Left lung (tissue), 10 donors: ENCODE results near the gene PPP6R1. TPM values are rescaled to one million over a fixed set of nuclear protein-coding genes. Genes with fewer than 3 reads are reported as not detected.

Experiments
- ATAC-seq: fragments of 200-7000 bp; cut with Tn5 transposase; one replicate; pipeline ENCODE4 v1.9.1; 2020; ENCODE audit warnings: moderate library complexity
- DNase-seq, 4 donors: peaks; one replicate each; pipeline ENCODE4 v3.0.0-alpha.2; 2013 to 2020
- H3K27ac ChIP-seq, 2 donors: fragments of 200-600 bp; sonication (generic) in 1 of 2; one replicate each; pipeline versions ENCODE4 v1.5.0 to v1.8.0; 2020 to 2021
- H3K27me3 ChIP-seq, 2 donors: fragments of 200-600 bp; sonication (generic) in 1 of 2; one replicate each; pipeline versions ENCODE4 v1.5.0 to v1.8.0; 2020 to 2021
- H3K36me3 ChIP-seq, 2 donors: fragments of 200-600 bp; sonication (generic) in 1 of 2; one replicate each; pipeline versions ENCODE4 v1.5.0 to v1.8.0; 2020 to 2021
- H3K4me1 ChIP-seq, 2 donors: fragments of 200-600 bp; one replicate each; pipeline ENCODE4 v1.8.0; 2021
- H3K4me3 ChIP-seq, 2 donors: fragments of 200-600 bp; sonication (generic) in 1 of 2; one replicate each; pipeline versions ENCODE4 v1.5.0 to v1.8.0; 2020 to 2021; ENCODE audit warnings: mild to moderate bottlenecking in 1 of 2
- H3K9me3 ChIP-seq, 2 donors: fragments of 200-600 bp; sonication (generic) in 1 of 2; one replicate each; pipeline versions ENCODE4 v1.5.0 to v1.8.0; 2020 to 2021
- intact Hi-C, 2 donors: fragments of 100-400 bp; cut with DNase I; formaldehyde crosslinking; loops; one replicate each; pipeline versions ENCODE4 v1.11.2 to v1.14.2; 2022
- polyA plus RNA-seq, 6 donors: library from polyadenylated mRNA; unstranded; fragments of 120-200 nt; gene quantifications; one replicate each; pipeline ENCODE4 v1.2.1, GENCODE V29; 2013; ENCODE audit not compliant: insufficient read length in 6 of 6
- total RNA-seq, 2 donors: library from RNA; stranded (reverse); fragmentation: NEBNext Ultra II Directional; extraction: Animal tissue kit (Norgen Biotek cat#: 25700); gene quantifications; one replicate each; pipeline ENCODE4 v1.2.1, GENCODE V29; 2021
- TF ChIP-seq, protein P1 (sequence below), 2 donors: fragments of 200-600 bp; sonication (generic) in 1 of 2; IDR thresholded peaks; one replicate each; pipeline versions ENCODE4 v1.5.0 to v1.8.0; 2021; ENCODE audit warnings: antibody characterized with exemption in 2 of 2
- donor health status: DM: no; HTN: yes; CAD: no.
- donor health status: DM: no; HTN: no; CAD: no.

Gene PPP6R1
- total and polyA plus RNA-seq, 8 donors = 33.4 to 81.8 (median 41.8) TPM

DNA sequence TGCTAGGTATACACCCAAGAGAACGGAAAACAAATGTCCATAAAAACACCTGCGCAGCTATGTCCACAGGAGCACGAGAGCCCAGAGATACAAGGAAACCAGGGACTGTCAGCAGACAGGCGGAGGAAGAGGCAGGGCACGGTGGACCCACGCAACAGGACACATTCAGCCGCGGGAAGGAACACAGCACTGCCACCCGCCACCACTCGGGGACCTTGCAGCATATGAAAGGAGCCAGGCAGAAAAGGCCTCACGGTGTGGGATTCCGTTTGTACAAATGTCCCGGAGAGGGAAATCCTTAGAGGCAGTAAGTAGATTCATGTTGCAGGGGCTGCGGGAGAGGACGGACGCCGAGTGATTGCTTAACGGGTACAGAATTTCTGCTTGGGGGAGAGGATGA lies 13.3 kb upstream of the PPP6R1 start:
- intact Hi-C loops = no loop called here
- H3K4me1 ChIP-seq = no peaks in the 10 kb centered on the region
- H3K9me3 ChIP-seq = no peaks in the 10 kb centered on the region
- no peaks in the 10 kb centered on the region for H3K27me3 ChIP-seq
- H3K27ac ChIP-seq = no peak overlapping the region
- ATAC-seq = no peak
- DNase-seq = peak in 1 of 4 donors; percentile 41
- no peak overlapping the region for H3K4me3 ChIP-seq
- H3K36me3 ChIP-seq = peaks cover 0 to 47% of the 10 kb centered on the region in 2 donors
- TF ChIP-seq, protein P1, sequence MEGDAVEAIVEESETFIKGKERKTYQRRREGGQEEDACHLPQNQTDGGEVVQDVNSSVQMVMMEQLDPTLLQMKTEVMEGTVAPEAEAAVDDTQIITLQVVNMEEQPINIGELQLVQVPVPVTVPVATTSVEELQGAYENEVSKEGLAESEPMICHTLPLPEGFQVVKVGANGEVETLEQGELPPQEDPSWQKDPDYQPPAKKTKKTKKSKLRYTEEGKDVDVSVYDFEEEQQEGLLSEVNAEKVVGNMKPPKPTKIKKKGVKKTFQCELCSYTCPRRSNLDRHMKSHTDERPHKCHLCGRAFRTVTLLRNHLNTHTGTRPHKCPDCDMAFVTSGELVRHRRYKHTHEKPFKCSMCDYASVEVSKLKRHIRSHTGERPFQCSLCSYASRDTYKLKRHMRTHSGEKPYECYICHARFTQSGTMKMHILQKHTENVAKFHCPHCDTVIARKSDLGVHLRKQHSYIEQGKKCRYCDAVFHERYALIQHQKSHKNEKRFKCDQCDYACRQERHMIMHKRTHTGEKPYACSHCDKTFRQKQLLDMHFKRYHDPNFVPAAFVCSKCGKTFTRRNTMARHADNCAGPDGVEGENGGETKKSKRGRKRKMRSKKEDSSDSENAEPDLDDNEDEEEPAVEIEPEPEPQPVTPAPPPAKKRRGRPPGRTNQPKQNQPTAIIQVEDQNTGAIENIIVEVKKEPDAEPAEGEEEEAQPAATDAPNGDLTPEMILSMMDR (IDR thresholded peaks at IDR 0.05) = no peak

DNA sequence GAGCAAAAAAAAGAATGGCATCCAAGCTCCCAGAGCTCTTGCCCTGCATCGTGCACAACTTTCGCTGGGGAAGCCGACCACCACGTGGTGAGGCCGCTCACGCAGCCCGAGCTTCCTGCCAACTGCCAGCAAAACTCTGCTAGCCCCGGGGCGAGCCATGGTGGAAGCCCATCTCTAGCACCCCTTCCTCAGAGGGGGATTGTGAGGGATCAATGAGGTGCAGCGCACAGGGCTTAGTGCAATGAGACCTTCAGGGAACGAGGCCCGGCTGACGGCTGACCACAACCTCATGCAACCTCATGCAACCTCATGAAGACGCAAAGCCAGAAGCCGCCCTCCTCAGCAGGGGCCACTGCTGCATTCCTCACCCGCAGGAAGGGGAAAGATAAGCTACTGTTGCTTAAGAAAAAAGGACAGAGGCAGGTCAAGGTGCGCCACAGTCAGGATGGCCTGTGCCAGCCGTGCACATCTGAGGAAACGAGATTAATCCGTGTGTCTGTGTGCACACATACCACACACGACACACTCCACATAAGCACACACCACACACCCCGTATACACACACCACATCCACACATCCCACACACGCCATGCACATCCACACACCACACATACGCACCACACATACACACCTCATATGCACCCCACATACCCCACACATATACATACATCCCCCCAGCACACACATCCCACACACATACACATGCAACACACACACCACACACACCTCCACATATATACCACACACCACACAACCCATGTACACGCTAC lies 11.5 kb upstream of the PPP6R1 start:
- Histone ChIP-seq H3K4me1 (no peaks in the 10 kb centered on the region), H3K9me3 (no peaks in the 10 kb centered on the region), H3K4me3 (no peak overlapping the region), H3K36me3 (peaks cover 0 to 33% of the 10 kb centered on the region in 2 donors), H3K27me3 (no peaks in the 10 kb centered on the region), H3K27ac (no peak overlapping the region)
- DNase-seq (peak in 1 of 4 donors; percentile 50), ATAC-seq (no peak)
- TF ChIP-seq, protein P1 (IDR thresholded peaks at IDR 0.05) = no peak
- intact Hi-C loops = no loop called here

DNA sequence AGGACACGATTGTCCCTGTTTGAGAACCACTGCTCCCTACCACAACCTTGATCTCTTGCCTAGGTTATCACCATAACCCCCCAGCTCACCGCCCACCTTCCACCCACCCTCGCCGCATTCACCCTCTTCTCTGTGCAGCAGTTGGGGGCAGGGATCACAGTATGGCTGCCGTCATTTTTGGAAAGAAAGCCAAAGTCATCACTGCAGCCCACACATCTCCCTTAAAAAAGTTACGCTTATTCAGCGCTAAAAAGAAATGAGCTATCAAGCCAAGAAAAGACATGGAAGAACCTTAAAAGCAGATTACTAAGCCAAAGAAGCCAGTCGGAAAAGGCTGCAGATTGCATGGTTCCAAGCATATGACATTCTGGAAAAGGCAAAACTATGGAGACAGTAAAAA lies 10.5 kb upstream of the PPP6R1 start:
- no peaks in the 10 kb centered on the region for H3K27me3 ChIP-seq
- no peaks in the 10 kb centered on the region for H3K4me1 ChIP-seq
- peaks cover 0 to 24% of the 10 kb centered on the region in 2 donors for H3K36me3 ChIP-seq
- intact Hi-C loops = no loop called here
- H3K27ac ChIP-seq = no peak overlapping the region
- TF ChIP-seq, protein P1 (IDR thresholded peaks at IDR 0.05) = no peak
- no peak for DNase-seq
- no peaks in the 10 kb centered on the region for H3K9me3 ChIP-seq
- no peak for ATAC-seq
- H3K4me3 ChIP-seq = no peak overlapping the region

DNA sequence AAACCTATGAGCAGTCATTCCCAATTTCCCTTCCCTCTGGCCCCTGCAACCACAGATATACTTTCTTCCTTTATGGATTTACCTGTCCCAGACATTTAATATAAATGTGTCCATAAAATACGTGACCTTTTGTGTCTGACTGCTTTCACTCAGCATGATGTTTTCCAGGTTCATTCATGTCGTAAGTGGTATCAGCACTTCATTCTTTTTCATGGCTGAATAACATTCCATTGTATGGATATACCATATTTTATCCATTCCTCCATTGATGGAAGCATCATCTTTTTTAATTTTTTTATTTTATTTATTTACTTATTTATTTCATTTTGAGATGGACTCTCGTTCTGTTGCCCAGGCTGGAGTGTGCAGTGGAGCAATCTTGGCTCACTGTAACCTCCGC lies 8.0 kb upstream of the PPP6R1 start:
- DNase-seq = no peak

DNA sequence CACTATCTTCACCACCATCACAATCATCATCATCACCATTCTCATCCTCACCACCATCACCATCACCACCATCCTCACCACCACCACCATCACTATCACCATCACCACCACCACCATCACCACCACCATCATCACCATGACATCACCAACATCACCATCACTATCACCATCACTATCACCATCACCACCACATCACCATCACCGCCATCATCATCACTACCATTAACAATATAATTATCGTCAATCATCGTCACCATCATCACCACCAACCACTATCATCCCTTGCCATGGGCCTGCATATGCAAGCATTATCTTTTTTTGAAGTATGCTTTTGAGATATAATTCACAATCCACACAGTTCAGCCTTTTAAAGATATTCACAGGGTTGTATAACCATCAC lies 7.6 kb upstream of the PPP6R1 start:
- Histone ChIP-seq H3K27ac (no peak overlapping the region), H3K27me3 (no peaks in the 10 kb centered on the region), H3K9me3 (no peaks in the 10 kb centered on the region), H3K36me3 (peaks cover 0 to 10% of the 10 kb centered on the region in 2 donors), H3K4me1 (no peaks in the 10 kb centered on the region), H3K4me3 (no peak overlapping the region)
- DNase-seq = no peak
- intact Hi-C loops = no loop called here
- TF ChIP-seq, protein P1 (IDR thresholded peaks at IDR 0.05) = no peak
- ATAC-seq = no peak

More for the DNA sequence above, 8.0 kb upstream of the PPP6R1 start:
- Histone ChIP-seq H3K4me3 (no peak overlapping the region), H3K4me1 (no peaks in the 10 kb centered on the region), H3K36me3 (peaks cover 0 to 9% of the 10 kb centered on the region in 2 donors), H3K9me3 (no peaks in the 10 kb centered on the region), H3K27me3 (no peaks in the 10 kb centered on the region), H3K27ac (no peak overlapping the region)
- intact Hi-C loops = no loop called here
- TF ChIP-seq, protein P1 (IDR thresholded peaks at IDR 0.05) = no peak
- no peak for ATAC-seq
